ENCODE data around the gene CAPN10. TPM values are rescaled to one million over a fixed set of nuclear protein-coding genes. Genes with fewer than 3 reads are reported as not detected.
A peak's percentile ranks its signal among the peaks of the same experiment; 100 is the strongest.

The CAPN10 gene
- total RNA-seq, 1 experiment from 2014 or later: 61.3 TPM

- TF ChIP-seq FOXP1 (CRISPR knock-in tag; IDR thresholded peaks at IDR 0.05; ENCODE audit: borderline replicate concordance): peak; percentile 97
- TF ChIP-seq GABPB1 (CRISPR knock-in tag; IDR thresholded peaks at IDR 0.05): peak; percentile 28; the same call in 1 of the 2 replicates
- 0 out of 2 replicates have a peak, but pooled peaks have one; percentile 45 for TF ChIP-seq PRRX2 (CRISPR knock-in tag; IDR thresholded peaks at IDR 0.05)
- no peak for TF ChIP-seq SOX15 (CRISPR knock-in tag; IDR thresholded peaks at IDR 0.05)
- TF ChIP-seq ZMAT4 (CRISPR knock-in tag; IDR thresholded peaks at IDR 0.05): no peak
- TF ChIP-seq JUN (CRISPR knock-in tag; IDR thresholded peaks at IDR 0.05): no peak
- TF ChIP-seq ZNF281 (CRISPR knock-in tag; IDR thresholded peaks at IDR 0.05): no peak
- TF ChIP-seq E2F5 (CRISPR knock-in tag; IDR thresholded peaks at IDR 0.05): peak; percentile 72; the same call in 1 of the 2 replicates
- peak; percentile 87; the same call in 1 of the 2 replicates for TF ChIP-seq TCF7 (CRISPR knock-in tag; IDR thresholded peaks at IDR 0.05; ENCODE audit: low read depth)
- TF ChIP-seq TEAD4 (CRISPR knock-in tag; IDR thresholded peaks at IDR 0.05): no peak
- no peak for TF ChIP-seq ZNF317 (CRISPR knock-in tag; IDR thresholded peaks at IDR 0.05; ENCODE audit: borderline replicate concordance, low read depth)
- no peak for TF ChIP-seq RORB (CRISPR knock-in tag; IDR thresholded peaks at IDR 0.05)
- peak; percentile 94 for TF ChIP-seq FOXP4 (CRISPR knock-in tag; IDR thresholded peaks at IDR 0.05)
- no peak for TF ChIP-seq ZBTB43 (CRISPR knock-in tag; IDR thresholded peaks at IDR 0.05)
- peak; percentile 89; the same call in 1 of the 2 replicates for TF ChIP-seq ESRRA (CRISPR knock-in tag; IDR thresholded peaks at IDR 0.05; ENCODE audit: borderline replicate concordance)
- no peak for TF ChIP-seq AFF4 (CRISPR knock-in tag; IDR thresholded peaks at IDR 0.05; ENCODE audit: borderline replicate concordance)
- TF ChIP-seq ZNF396 (CRISPR knock-in tag; IDR thresholded peaks at IDR 0.05; ENCODE audit: borderline replicate concordance): no peak
- TF ChIP-seq MYBL2 (CRISPR knock-in tag; IDR thresholded peaks at IDR 0.05): peak; percentile 17; the same call in 1 of the 2 replicates
- no peak for TF ChIP-seq ATF1 (CRISPR knock-in tag; IDR thresholded peaks at IDR 0.05)
- TF ChIP-seq IRF1 (CRISPR knock-in tag; IDR thresholded peaks at IDR 0.05): peak; percentile 60; the same call in 1 of the 2 replicates
- no peak; the same call in 1 of the 2 replicates for TF ChIP-seq KAT7 (CRISPR knock-in tag; IDR thresholded peaks at IDR 0.05; ENCODE audit: borderline replicate concordance)
- no peak for TF ChIP-seq ZNF512 (CRISPR knock-in tag; IDR thresholded peaks at IDR 0.05; ENCODE audit: borderline replicate concordance)
Measured at GRCh38 chr2:240560480-240561324, 25.8 kb upstream of the CAPN10 start (continued).
